ENCODE measurements around the gene PIK3C2G. TPM values are rescaled to one million over a fixed set of nuclear protein-coding genes. Genes with fewer than 3 reads are reported as not detected.

The PIK3C2G gene
- total RNA-seq, 1 donor from 2014 or later: not detected

- Mint-ChIP-seq H3K4me1 (ENCODE audit: low read depth) (no peaks in the 10 kb centered on the region), H3K4me3 (ENCODE audit: unreplicated experiment) (no peak overlapping the region), H3K27ac (ENCODE audit: unreplicated experiment) (no peak overlapping the region), H3K9me3 (ENCODE audit: low read depth) (no peaks in the 10 kb centered on the region), H3K27me3 (ENCODE audit: low read depth) (peaks cover 3% of the 10 kb centered on the region), H3K36me3 (ENCODE audit: low read depth) (no peaks in the 10 kb centered on the region)
- TF ChIP-seq CTCF (IDR thresholded peaks at IDR 0.05): peak; percentile 81
- no peak for DNase-seq (ENCODE audit: low spot score)
These were observed 36.6 kb upstream of the PIK3C2G start for GRCh38 chr12:18224745-18225144.

GRCh38 chr12:18239526-18239925, 21.8 kb upstream of the PIK3C2G start:
- TF ChIP-seq CTCF (IDR thresholded peaks at IDR 0.05): no peak
- DNase-seq (ENCODE audit: low spot score): no peak
- no peak overlapping the region for H3K4me3 Mint-ChIP-seq (ENCODE audit: unreplicated experiment)
- H3K36me3 Mint-ChIP-seq (ENCODE audit: low read depth): peaks cover 7% of the 10 kb centered on the region
- no peaks in the 10 kb centered on the region for H3K27me3 Mint-ChIP-seq (ENCODE audit: low read depth)
- H3K9me3 Mint-ChIP-seq (ENCODE audit: low read depth): peaks cover 22% of the 10 kb centered on the region
- no peaks in the 10 kb centered on the region for H3K4me1 Mint-ChIP-seq (ENCODE audit: low read depth)
- no peak overlapping the region for H3K27ac Mint-ChIP-seq (ENCODE audit: unreplicated experiment)

GRCh38 chr12:18242380-18243089, 18.8 kb upstream of the PIK3C2G start:
- H3K27me3 Mint-ChIP-seq (ENCODE audit: low read depth): peaks cover 2% of the 10 kb centered on the region
- no peak for TF ChIP-seq CTCF (IDR thresholded peaks at IDR 0.05)
- DNase-seq (ENCODE audit: low spot score): no peak
- no peaks in the 10 kb centered on the region for H3K4me1 Mint-ChIP-seq (ENCODE audit: low read depth)
- peaks cover 2% of the 10 kb centered on the region for H3K9me3 Mint-ChIP-seq (ENCODE audit: low read depth)
- no peak overlapping the region for H3K27ac Mint-ChIP-seq (ENCODE audit: unreplicated experiment)
- no peak overlapping the region for H3K4me3 Mint-ChIP-seq (ENCODE audit: unreplicated experiment)
- H3K36me3 Mint-ChIP-seq (ENCODE audit: low read depth): no peaks in the 10 kb centered on the region

- Mint-ChIP-seq H3K27ac (ENCODE audit: unreplicated experiment) (no peak overlapping the region), H3K4me1 (ENCODE audit: low read depth) (no peaks in the 10 kb centered on the region), H3K9me3 (ENCODE audit: low read depth) (no peaks in the 10 kb centered on the region), H3K27me3 (ENCODE audit: low read depth) (peaks cover 2% of the 10 kb centered on the region), H3K4me3 (ENCODE audit: unreplicated experiment) (no peak overlapping the region), H3K36me3 (ENCODE audit: low read depth) (no peaks in the 10 kb centered on the region)
- TF ChIP-seq CTCF (IDR thresholded peaks at IDR 0.05): no peak
- DNase-seq (ENCODE audit: low spot score): no peak
These were observed 18.1 kb upstream of the PIK3C2G start for GRCh38 chr12:18243238-18243637.

GRCh38 chr12:18246066-18246465, 15.3 kb upstream of the PIK3C2G start:
- no peak for DNase-seq (ENCODE audit: low spot score)
- peak; percentile 36 for TF ChIP-seq CTCF (IDR thresholded peaks at IDR 0.05)
- Mint-ChIP-seq H3K4me3 (ENCODE audit: unreplicated experiment) (no peak overlapping the region), H3K4me1 (ENCODE audit: low read depth) (no peaks in the 10 kb centered on the region), H3K27me3 (ENCODE audit: low read depth) (peaks cover 2% of the 10 kb centered on the region), H3K27ac (ENCODE audit: unreplicated experiment) (no peak overlapping the region), H3K36me3 (ENCODE audit: low read depth) (no peaks in the 10 kb centered on the region), H3K9me3 (ENCODE audit: low read depth) (no peaks in the 10 kb centered on the region)
